Body of pancreas (tissue), 4 donors: ENCODE results near the gene SOCS6. TPM values are rescaled to one million over a fixed set of nuclear protein-coding genes. Genes with fewer than 3 reads are reported as not detected.

Experiments
- ATAC-seq: fragments of 150-250 bp; one replicate; pipeline ENCODE4 v1.9.1; 2016
- DNase-seq, 4 donors: peaks; one replicate each; pipeline ENCODE4 v3.0.0-alpha.2; 2019
- H3K27ac ChIP-seq, 4 donors: fragments of 200-600 bp; sonication (generic); 1 replicate in 3 of 4; 2 replicates in 1 of 4; pipeline versions ENCODE4 v1.5.1 to v1.6.1; 2016 to 2019; ENCODE audit warnings: mild to moderate bottlenecking in 1 of 4, mixed read lengths in 1 of 4, moderate library complexity in 1 of 4
- H3K27me3 ChIP-seq, 2 donors: fragments of 200-600 bp; sonication (generic); one replicate each; pipeline ENCODE4 v1.6.0; 2016; ENCODE audit warnings: mild to moderate bottlenecking in 1 of 2
- H3K36me3 ChIP-seq, 2 donors: fragments of 200-600 bp; sonication (generic); replicated peaks in 1 of 2; 2 replicates each; pipeline ENCODE4 v1.5.1; 2016; ENCODE audit warnings: low read depth in 2 of 2; ENCODE audit not compliant: insufficient read depth in 1 of 2
- H3K4me1 ChIP-seq: fragments of 200-600 bp; sonication (generic); one replicate; pipeline ENCODE4 v1.6.0; 2016
- H3K4me3 ChIP-seq, 2 donors: fragments of 200-600 bp; sonication (generic); 1 replicate in 1 of 2; 2 replicates in 1 of 2; pipeline ENCODE4 v1.5.1; 2016 to 2019
- H3K9me3 ChIP-seq, 3 donors: fragments of 200-600 bp; sonication (generic); 1 replicate in 2 of 3; 2 replicates in 1 of 3; pipeline ENCODE4 v1.5.1; 2016
- CTCF ChIP-seq, 7 experiments: fragments of 450-650 bp in 4 of 7; fragments of 200-600 bp in 3 of 7; sonication (generic) in 3 of 7; IDR thresholded peaks; one replicate each; pipeline ENCODE4 v1.5.1; 2016 to 2019; ENCODE audit warnings: antibody characterized with exemption in 7 of 7
- POLR2A ChIP-seq, 3 donors: fragments of 450-650 bp; IDR thresholded peaks; one replicate each; pipeline ENCODE4 v1.6.1; 2016; ENCODE audit warnings: antibody characterized with exemption in 3 of 3, mild to moderate bottlenecking in 2 of 3
- WGBS, 2 donors: methylation state at CpG; one replicate each; pipeline ENCODE4 v1.1.5; 2017; 5-methylcytosine and 5-hydroxymethylcytosine counted together
- intact Hi-C: fragments of 100-400 bp; cut with DNase I; formaldehyde crosslinking; loops from one replicate; pipeline ENCODE4 v1.15.1; 2023
- total RNA-seq, 2 donors: library from RNA; depleted of rRNA; stranded (reverse); fragments of >200 nt; gene quantifications; one replicate each; pipeline ENCODE4 v1.1.0, GENCODE V29; 2016

Gene SOCS6
- total RNA-seq, 2 donors from 2014 or later, result 7.3 to 17.9 TPM

- Histone ChIP-seq H3K36me3 (no peaks in the 10 kb centered on the region), H3K4me1 (peaks cover 46% of the 10 kb centered on the region), H3K27me3 (no peaks in the 10 kb centered on the region), H3K27ac (peak overlapping the region in 3 of 4 donors; percentile 47 to 69 (median 58)), H3K4me3 (no peak overlapping the region), H3K9me3 (no peaks in the 10 kb centered on the region)
- ATAC-seq (no peak), DNase-seq (no peak)
- TF ChIP-seq POLR2A (IDR thresholded peaks at IDR 0.05), result no peak
- no peak for TF ChIP-seq CTCF (IDR thresholded peaks at IDR 0.05)
- intact Hi-C loops, result no loop called here
- WGBS, 2 donors, result 33 to 46% methylated on average over 8 of the region's 8 CpGs
Observed at GRCh38 chr18:70295192-70296188, 6.6 kb downstream of the SOCS6 start.

DNA sequence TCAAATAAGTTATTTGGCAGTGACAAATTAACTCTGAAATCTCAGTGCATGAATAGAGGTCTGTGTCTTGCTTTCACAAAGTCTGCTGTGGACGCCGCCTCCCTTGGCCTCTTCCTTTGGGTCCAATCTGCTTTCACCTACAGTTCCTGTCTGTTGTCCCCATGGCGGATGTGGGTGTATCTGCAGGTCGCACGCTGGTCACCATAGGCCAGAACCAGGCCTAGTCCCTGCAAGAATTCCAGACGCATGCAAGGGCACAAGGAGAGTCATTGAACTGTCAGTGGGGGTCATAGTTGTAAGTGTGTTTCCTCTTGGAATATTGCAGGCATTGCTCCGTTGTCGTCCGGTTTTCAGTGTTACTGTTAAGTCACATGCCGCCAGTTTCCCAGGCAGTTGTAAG lies 7.4 kb downstream of the SOCS6 start:
- Histone ChIP-seq H3K4me1 (peaks cover 41% of the 10 kb centered on the region), H3K4me3 (no peak overlapping the region), H3K27ac (peak overlapping the region in 3 of 4 donors; percentile 47 to 69 (median 55)), H3K36me3 (no peaks in the 10 kb centered on the region), H3K9me3 (no peaks in the 10 kb centered on the region), H3K27me3 (no peaks in the 10 kb centered on the region)
- ATAC-seq (peak; percentile 73), DNase-seq (peak in 3 of 4 donors; percentile 20 to 53 (median 52))
- 52 to 70% methylated on average over 10 of the region's 10 CpGs for WGBS, 2 donors
- intact Hi-C loops, result no loop called here
- TF ChIP-seq POLR2A (IDR thresholded peaks at IDR 0.05), result no peak
- no peak for TF ChIP-seq CTCF (IDR thresholded peaks at IDR 0.05)

GRCh38 chr18:70296781-70297180 lies 7.9 kb downstream of the SOCS6 start:
- no peak for TF ChIP-seq POLR2A (IDR thresholded peaks at IDR 0.05)
- no peak for TF ChIP-seq CTCF (IDR thresholded peaks at IDR 0.05)
- WGBS, 2 donors, result 71 to 77% methylated on average over 2 of the region's 2 CpGs
- ATAC-seq, result no peak
- intact Hi-C loops, result no loop called here
- no peaks in the 10 kb centered on the region for H3K36me3 ChIP-seq
- no peaks in the 10 kb centered on the region for H3K9me3 ChIP-seq
- H3K27me3 ChIP-seq, result no peaks in the 10 kb centered on the region
- no peak overlapping the region for H3K4me3 ChIP-seq
- H3K4me1 ChIP-seq, result peaks cover 36% of the 10 kb centered on the region
- peak overlapping the region in 3 of 4 donors; percentile 47 to 69 (median 55) for H3K27ac ChIP-seq
- no peak for DNase-seq

DNA sequence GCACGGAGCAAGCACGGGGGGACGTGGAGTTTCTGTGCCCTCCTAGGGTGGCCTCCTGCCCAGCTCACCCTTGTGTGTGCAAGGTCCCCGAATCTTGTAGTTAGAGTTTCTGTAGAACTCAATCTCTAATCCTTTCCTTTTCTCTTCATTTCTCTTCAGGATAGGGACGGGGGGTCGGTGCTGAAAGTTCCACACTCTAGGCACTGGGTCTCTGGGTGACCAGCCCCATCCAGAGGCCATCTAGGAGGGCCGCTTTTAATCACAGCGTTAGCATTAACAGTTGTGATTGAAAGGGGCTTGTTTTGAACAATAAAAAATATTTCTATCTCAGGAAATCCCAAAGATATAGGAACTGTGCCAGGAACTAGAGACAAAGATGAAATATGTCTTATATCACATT lies 10.5 kb downstream of the SOCS6 start:
- intact Hi-C loops, result no loop called here
- DNase-seq (no peak), ATAC-seq (no peak)
- Histone ChIP-seq H3K9me3 (no peaks in the 10 kb centered on the region), H3K27me3 (no peaks in the 10 kb centered on the region), H3K27ac (no peak overlapping the region), H3K4me1 (peaks cover 29% of the 10 kb centered on the region), H3K4me3 (no peak overlapping the region), H3K36me3 (no peaks in the 10 kb centered on the region)
- 75 to 79% methylated on average over 8 of the region's 8 CpGs for WGBS, 2 donors
- no peak for TF ChIP-seq POLR2A (IDR thresholded peaks at IDR 0.05)

DNA sequence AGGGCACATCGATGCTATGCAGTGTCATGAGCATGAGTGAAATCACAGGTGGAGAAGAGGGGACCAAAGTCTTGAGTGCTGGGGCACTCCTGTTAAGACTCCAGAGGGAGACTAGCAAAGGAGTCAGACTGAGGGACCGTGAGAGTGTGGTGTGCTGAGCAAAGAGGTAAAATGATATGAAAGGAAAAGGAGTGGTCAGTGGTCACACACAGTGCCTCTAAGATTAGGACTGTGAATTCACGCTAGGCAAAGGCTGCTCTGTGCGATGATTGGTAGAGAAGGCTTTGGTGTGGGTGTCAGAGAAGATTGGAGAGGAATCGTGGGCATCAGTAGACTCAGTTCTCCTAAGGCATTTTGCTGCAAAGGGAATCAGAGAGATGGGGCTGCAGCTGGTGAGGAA lies 12.8 kb downstream of the SOCS6 start:
- no peak overlapping the region for H3K27ac ChIP-seq
- no peak for TF ChIP-seq CTCF (IDR thresholded peaks at IDR 0.05)
- TF ChIP-seq POLR2A (IDR thresholded peaks at IDR 0.05), result no peak
- no peaks in the 10 kb centered on the region for H3K9me3 ChIP-seq
- H3K36me3 ChIP-seq, result no peaks in the 10 kb centered on the region
- peaks cover 8% of the 10 kb centered on the region for H3K4me1 ChIP-seq
- no peak for DNase-seq
- intact Hi-C loops, result no loop called here
- WGBS, 2 donors, result 90 to 93% methylated on average over 5 of the region's 5 CpGs
- no peak overlapping the region for H3K4me3 ChIP-seq
- H3K27me3 ChIP-seq, result no peaks in the 10 kb centered on the region
- ATAC-seq, result no peak
